OCI-LY3 (cell line): ENCODE measurements around the gene PACSIN2.

Source experiments
- CTCF ChIP-seq: fragments of 200-600, 300-600 bp; sonication (generic); IDR thresholded peaks from 2 replicates; pipeline ENCODE4 v1.5.1; 2014; ENCODE audit warnings: antibody characterized with exemption, low read length, low read depth
- EZH2phosphoT487 ChIP-seq: fragments of 200-600 bp; shearing (Covaris generic); IDR thresholded peaks from 2 replicates; pipeline ENCODE4 v1.6.1; 2018; ENCODE audit warnings: antibody characterized with exemption, mixed run types, low read depth

GRCh38 chr22:42945027-42945426, 69.9 kb downstream of the PACSIN2 start:
- TF ChIP-seq CTCF (no peak), EZH2phosphoT487 (no peak)
